Psoas muscle (tissue), 8 donors: ENCODE data around the gene LIMA1. TPM values are rescaled to one million over a fixed set of nuclear protein-coding genes. Genes with fewer than 3 reads are reported as not detected.
A peak's percentile ranks its signal among the peaks of the same experiment; 100 is the strongest.
"Not testable (repeated sequence)": the region's sequence is repeated elsewhere in the genome, so short reads cannot be mapped to it uniquely, and the experiment has no call there.

ENCODE experiments used
- ATAC-seq, 4 donors: fragments of 200-7000 bp; cut with Tn5 transposase; one replicate each; pipeline ENCODE4 v1.9.1; 2020; ENCODE audit warnings: moderate library complexity in 3 of 4, mild to moderate bottlenecking in 2 of 4
- DNase-seq, 2 donors: peaks; one replicate each; pipeline ENCODE4 v3.0.0-alpha.2; 2020
- H3K27ac ChIP-seq: fragments of 200-600 bp; one replicate; pipeline ENCODE4 v1.8.0; 2022
- H3K27me3 ChIP-seq, 3 donors: fragments of 200-600 bp in 1 of 3; one replicate each; pipeline versions ENCODE4 v1.6.1 to v1.8.0; 2013 to 2022; ENCODE audit warnings: low read length in 2 of 3, mild to moderate bottlenecking in 2 of 3, moderate library complexity in 1 of 3; ENCODE audit not compliant: insufficient read depth in 3 of 3
- H3K36me3 ChIP-seq, 2 donors: fragments of 200-600 bp in 1 of 2; one replicate each; pipeline versions ENCODE4 v1.6.1 to v1.8.0; 2013 to 2022; ENCODE audit warnings: low read depth in 1 of 2, mild to moderate bottlenecking in 1 of 2, moderate library complexity in 1 of 2; ENCODE audit not compliant: insufficient read depth in 1 of 2
- H3K4me1 ChIP-seq: fragments of 200-600 bp; one replicate; pipeline ENCODE4 v1.8.0; 2022
- H3K4me3 ChIP-seq: fragments of 200-600 bp; one replicate; pipeline ENCODE4 v1.8.0; 2022; ENCODE audit warnings: mild to moderate bottlenecking
- H3K9me3 ChIP-seq: fragments of 200-600 bp; one replicate; pipeline ENCODE4 v1.8.0; 2022
- CTCF ChIP-seq: fragments of 200-600 bp; IDR thresholded peaks from one replicate; pipeline ENCODE4 v1.8.0; 2022; ENCODE audit warnings: antibody characterized with exemption
- WGBS, 3 donors: extraction: QIAGEN DNeasy Blood & Tissue Kit; methylation state at CpG; one replicate each; pipeline versions ENCODE4 v1.1.6 to v1.1.7; 2013; 5-methylcytosine and 5-hydroxymethylcytosine counted together
- intact Hi-C, 2 donors: fragments of 100-400 bp; cut with DNase I; formaldehyde crosslinking; loops; one replicate each; pipeline versions ENCODE4 v1.11.0 to v1.14.2; 2022
- polyA plus RNA-seq, 3 donors: library from polyadenylated mRNA; stranded (reverse); fragments of 200-250 nt; gene quantifications; one replicate each; pipeline ENCODE4 v1.2.3, GENCODE V29; 2013
- total RNA-seq, 4 donors: library from RNA; stranded (reverse); fragmentation: NEBNext Ultra II Directional in 2 of 4; extraction: Animal tissue kit (Norgen Biotek cat#: 25700) in 2 of 4; gene quantifications; one replicate each; pipeline versions ENCODE4 v1.2.1 to v1.2.4, GENCODE V29; 2021 to 2023
- donor health status: healthy with polysubstance abuse.
- donor health status: DM: no; HTN: no; CAD: no; lungs with moderate emphysema.
- donor health status: Bipolar disorder and iron deficiency.
- donor health status: healthy.
- donor health status: DM: yes; HTN: yes; CAD: no.
- donor health status: DM: no; HTN: no; CAD: no.
- donor health status: DM: no; HTN: no; CAD: no.
- donor health status: DM: yes; HTN: yes; CAD: no.

The LIMA1 gene
- total and polyA plus RNA-seq, 7 donors: 5.6 to 25.3 (median 9.0) TPM

GRCh38 chr12:50297027-50297426, 13.7 kb upstream of the LIMA1 start:
- 52 to 62% (median 58%) methylated on average over 3 of the region's 3 CpGs for WGBS, 3 donors
- ATAC-seq: no peak
- peaks cover 23% of the 10 kb centered on the region for H3K4me1 ChIP-seq
- H3K27me3 ChIP-seq: no peaks in the 10 kb centered on the region
- H3K4me3 ChIP-seq: peak overlapping the region; percentile 1
- DNase-seq: no peak
- intact Hi-C loops: no loop called here
- peaks cover 0 to 5% of the 10 kb centered on the region in 2 donors for H3K36me3 ChIP-seq
- TF ChIP-seq CTCF: no peak
- peaks cover 5% of the 10 kb centered on the region for H3K9me3 ChIP-seq
- H3K27ac ChIP-seq: peak overlapping the region; percentile 76

- peaks cover 10% of the 10 kb centered on the region for H3K9me3 ChIP-seq
- no peak for TF ChIP-seq CTCF
- ATAC-seq (peak; percentile 76 to 92 (median 84)), DNase-seq (no peak)
- H3K36me3 ChIP-seq: peaks cover 0 to 5% of the 10 kb centered on the region in 2 donors
- peak overlapping the region; percentile 76 for H3K27ac ChIP-seq
- no peaks in the 10 kb centered on the region for H3K27me3 ChIP-seq
- H3K4me1 ChIP-seq: peaks cover 23% of the 10 kb centered on the region
- H3K4me3 ChIP-seq: peak overlapping the region; percentile 1
- WGBS, 3 donors: 28 to 51% (median 33%) methylated on average over 6 of the region's 6 CpGs
- intact Hi-C loops: no loop called here
Observed at GRCh38 chr12:50296554-50296953, 13.2 kb upstream of the LIMA1 start.

- Histone ChIP-seq H3K4me1 (peaks cover 6% of the 10 kb centered on the region), H3K9me3 (peaks cover 12% of the 10 kb centered on the region), H3K36me3 (peaks cover 0 to 5% of the 10 kb centered on the region in 2 donors), H3K27me3 (no peaks in the 10 kb centered on the region), H3K27ac (no peak overlapping the region), H3K4me3 (no peak overlapping the region)
- WGBS, 3 donors: 95 to 100% (median 99%) methylated on average over 1 of the region's 1 CpG
- no peak for TF ChIP-seq CTCF
- ATAC-seq (no peak), DNase-seq (no peak)
- intact Hi-C loops: no loop called here
Observed at GRCh38 chr12:50291377-50291776, 8.1 kb upstream of the LIMA1 start.

- DNase-seq, H3K4me1 ChIP-seq, ATAC-seq, H3K27me3 ChIP-seq, H3K36me3 ChIP-seq, intact Hi-C loops, H3K27ac ChIP-seq, H3K4me3 ChIP-seq: not testable (repeated sequence)
- 77 to 86% (median 85%) methylated on average over 3 of the region's 3 CpGs for WGBS, 3 donors
- peaks cover 12% of the 10 kb centered on the region for H3K9me3 ChIP-seq
Observed at GRCh38 chr12:50290692-50291091, 7.4 kb upstream of the LIMA1 start.

GRCh38 chr12:50287271-50287670, 4.0 kb upstream of the LIMA1 start:
- intact Hi-C loops: no loop called here
- Histone ChIP-seq H3K4me1 (peaks cover 13% of the 10 kb centered on the region), H3K9me3 (peaks cover 9% of the 10 kb centered on the region), H3K27ac (peak overlapping the region; percentile 51), H3K36me3 (no peaks in the 10 kb centered on the region), H3K4me3 (no peak overlapping the region), H3K27me3 (no peaks in the 10 kb centered on the region)
- 36 to 56% (median 45%) methylated on average over 7 of the region's 7 CpGs for WGBS, 3 donors
- DNase-seq: no peak
- TF ChIP-seq CTCF: no peak
- no peak for ATAC-seq
